Fibroblast of lung (primary cell): Measurements from ENCODE around the gene PUSL1.

ENCODE experiments used
- CTCF ChIP-seq, 2 donors: IDR thresholded peaks in 1 of 2; conservative IDR thresholded peaks in 1 of 2; 1 replicate in 1 of 2; 2 replicates in 1 of 2; pipeline ENCODE4 v1.5.1; 2011 to 2012; ENCODE audit warnings: low read length in 2 of 2, control low read depth in 1 of 2, inconsistent platforms in 1 of 2, low read depth in 1 of 2, mild to moderate bottlenecking in 1 of 2
- EZH2 ChIP-seq: IDR thresholded peaks from 2 replicates; pipeline ENCODE4 v1.5.1; 2012; ENCODE audit warnings: low read length, control low read depth, mild to moderate bottlenecking; ENCODE audit errors: missing control alignments

DNA sequence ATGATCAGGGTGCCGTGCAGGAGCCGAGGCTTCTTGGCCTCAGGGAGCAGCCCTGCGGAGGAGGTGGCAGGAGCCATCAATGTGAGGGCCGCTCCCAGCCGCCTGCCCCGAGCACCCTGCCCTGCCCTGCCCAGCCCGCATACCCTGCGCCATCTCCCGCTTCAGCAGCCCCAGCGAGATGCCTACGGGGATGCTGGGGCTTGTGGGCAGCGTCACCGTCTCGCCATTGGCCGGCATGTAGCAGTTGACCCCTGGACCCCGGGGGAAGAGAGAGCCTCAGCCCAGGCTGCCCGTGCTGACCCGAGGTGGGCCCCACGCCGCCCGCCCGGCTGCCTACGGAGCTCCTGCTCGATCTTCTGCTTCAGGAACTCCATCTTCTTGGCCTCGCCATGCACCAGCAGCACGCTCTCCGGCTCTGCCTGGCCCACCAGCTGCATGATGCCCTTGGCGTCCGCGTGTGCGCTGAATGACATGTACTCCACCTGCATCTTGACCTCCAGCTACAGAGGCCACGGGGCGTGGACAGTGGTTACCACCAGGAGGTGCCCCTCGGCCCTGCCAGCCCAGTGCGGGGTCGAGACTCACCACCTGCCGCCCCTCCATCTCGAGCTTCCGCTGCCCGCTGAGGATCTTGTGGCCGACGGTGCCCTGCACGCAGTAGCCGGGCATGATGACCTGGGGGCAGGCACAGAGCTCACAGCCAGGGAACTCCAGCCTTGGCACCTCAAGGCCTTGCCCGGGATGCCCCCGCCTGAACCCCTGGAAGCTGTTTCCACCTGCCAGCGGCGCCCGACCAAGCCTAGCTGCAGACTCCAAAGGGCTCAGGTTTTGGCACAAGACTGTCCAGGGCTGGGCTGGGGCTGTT lies 4.3 kb downstream of the PUSL1 start:
- TF ChIP-seq CTCF (conservative IDR thresholded peaks at IDR 0.05 in 1 of 2, IDR thresholded peaks at IDR 0.05 in 1 of 2; ENCODE audit: low read depth in 1 of 2, low read length in 2 of 2) (no peak), EZH2 (no peak)
